C4-2B (cell line): ENCODE results near the gene CENPN.

ENCODE experiments used
- CTCF ChIP-seq: fragments of 450-650 bp; conservative IDR thresholded peaks from 2 replicates; pipeline ENCODE4 v1.5.1; 2017; ENCODE audit warnings: mild to moderate bottlenecking
- ZFX ChIP-seq: fragments of 450-650 bp; IDR thresholded peaks from 2 replicates; pipeline ENCODE4 v1.6.1; 2017

- no peak for TF ChIP-seq CTCF
- TF ChIP-seq ZFX = no peak
Observed at GRCh38 chr16:81076566-81077075, 69.6 kb downstream of the CENPN start.
